ENCODE data around the gene NGFR. TPM values are rescaled to one million over a fixed set of nuclear protein-coding genes. Genes with fewer than 3 reads are reported as not detected.
"Not testable (repeated sequence)": the region's sequence is repeated elsewhere in the genome, so short reads cannot be mapped to it uniquely, and the experiment has no call there.

NGFR gene
- total and polyA plus RNA-seq, 2 experiments from 2014 or later, result 0.43 to 0.81 TPM

DNA sequence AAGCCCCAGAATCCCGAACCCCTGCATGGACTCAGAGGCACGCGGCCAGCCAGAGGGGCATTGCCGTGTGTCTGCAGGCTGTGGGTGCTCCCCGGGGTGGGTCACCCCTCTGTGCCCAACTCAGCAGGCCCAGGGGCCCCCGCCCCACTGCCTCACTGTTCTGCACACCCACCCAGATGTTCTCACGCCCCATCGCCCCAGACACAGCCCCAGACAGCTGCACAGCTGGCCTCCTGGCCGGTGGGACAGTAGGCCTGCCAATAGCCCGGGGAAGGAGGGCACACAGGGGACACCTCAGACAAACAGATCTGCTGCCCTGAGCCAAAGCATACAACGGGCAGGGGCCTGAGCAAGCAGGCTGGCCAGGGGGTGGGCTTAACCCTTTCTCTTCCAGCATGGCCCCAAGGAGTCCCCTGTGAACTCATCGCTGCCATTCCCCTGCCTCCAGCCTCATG lies 53.0 kb downstream of the NGFR start:
- peaks cover 2% of the 10 kb centered on the region; the same call in 1 of the 2 replicates for H3K27me3 ChIP-seq (replicated peaks; ENCODE audit: insufficient read depth)
- no peak overlapping the region for H3K9ac ChIP-seq
- H3K79me2 ChIP-seq (ENCODE audit: insufficient read depth), result no peaks in the 10 kb centered on the region
- TF ChIP-seq EZH2phosphoT487 (IDR thresholded peaks at IDR 0.05; ENCODE audit: insufficient read depth, low read depth) (no peak), EZH2 (IDR thresholded peaks at IDR 0.05; ENCODE audit: insufficient read depth, poor library complexity, severe bottlenecking) (no peak)
- no peaks in the 10 kb centered on the region for H3F3A ChIP-seq (ENCODE audit: insufficient read depth)
- no peak for DNase-seq
- H3K36me3 ChIP-seq (ENCODE audit: low read depth), result no peaks in the 10 kb centered on the region
- no peaks in the 10 kb centered on the region for H3K9me3 ChIP-seq (ENCODE audit: low read depth)
- H4K20me1 ChIP-seq (ENCODE audit: insufficient read depth), result no peaks in the 10 kb centered on the region
- no peak overlapping the region for H3K4me2 ChIP-seq (ENCODE audit: unreplicated experiment)
- 40 to 52% methylated on average over 11 to 12 of the region's 12 CpGs for WGBS, 2 experiments (ENCODE audit: low coverage in 1 of 2, low lambda C conversion rate in 2 of 2, missing lambda C conversion rate in 2 of 2)
- H3K27ac ChIP-seq, result no peak overlapping the region
- no peak overlapping the region for H2AFZ ChIP-seq
- in situ Hi-C loops (cut with MboI), result loop anchor here (5.0 kb wide), 1 partner anchor 111 kb away; no protein-coding TSS in a partner anchor
- H3K9me2 ChIP-seq (ENCODE audit: insufficient read depth), result no peaks in the 10 kb centered on the region
- no peak overlapping the region for H3K4me3 ChIP-seq
- no peaks in the 10 kb centered on the region for H3K4me1 ChIP-seq (ENCODE audit: insufficient read depth)

GRCh38 chr17:49548506-49549310 lies 53.6 kb downstream of the NGFR start:
- H3K4me2 ChIP-seq (ENCODE audit: unreplicated experiment), result no peak overlapping the region
- no peaks in the 10 kb centered on the region for H3F3A ChIP-seq (ENCODE audit: insufficient read depth)
- H3K79me2 ChIP-seq (ENCODE audit: insufficient read depth), result no peaks in the 10 kb centered on the region
- in situ Hi-C loops (cut with MboI), result loop anchor here (5.0 kb wide), 1 partner anchor 111 kb away; no protein-coding TSS in a partner anchor
- H3K36me3 ChIP-seq (ENCODE audit: low read depth), result no peaks in the 10 kb centered on the region
- H2AFZ ChIP-seq, result no peak overlapping the region
- no peak overlapping the region for H3K4me3 ChIP-seq
- DNase-seq, result peak; percentile 62
- no peak overlapping the region for H3K9ac ChIP-seq
- no peaks in the 10 kb centered on the region for H4K20me1 ChIP-seq (ENCODE audit: insufficient read depth)
- H3K27ac ChIP-seq, result no peak overlapping the region
- no peaks in the 10 kb centered on the region for H3K9me3 ChIP-seq (ENCODE audit: low read depth)
- no peaks in the 10 kb centered on the region for H3K4me1 ChIP-seq (ENCODE audit: insufficient read depth)
- TF ChIP-seq EZH2 (IDR thresholded peaks at IDR 0.05; ENCODE audit: insufficient read depth, poor library complexity, severe bottlenecking) (no peak), EZH2phosphoT487 (IDR thresholded peaks at IDR 0.05; ENCODE audit: insufficient read depth, low read depth) (no peak)
- H3K9me2 ChIP-seq (ENCODE audit: insufficient read depth), result no peaks in the 10 kb centered on the region
- 69 to 76% methylated on average over 8 of the region's 8 CpGs for WGBS, 2 experiments (ENCODE audit: low coverage in 1 of 2, low lambda C conversion rate in 2 of 2, missing lambda C conversion rate in 2 of 2)
- peaks cover 2% of the 10 kb centered on the region; the same call in 1 of the 2 replicates for H3K27me3 ChIP-seq (replicated peaks; ENCODE audit: insufficient read depth)

DNA sequence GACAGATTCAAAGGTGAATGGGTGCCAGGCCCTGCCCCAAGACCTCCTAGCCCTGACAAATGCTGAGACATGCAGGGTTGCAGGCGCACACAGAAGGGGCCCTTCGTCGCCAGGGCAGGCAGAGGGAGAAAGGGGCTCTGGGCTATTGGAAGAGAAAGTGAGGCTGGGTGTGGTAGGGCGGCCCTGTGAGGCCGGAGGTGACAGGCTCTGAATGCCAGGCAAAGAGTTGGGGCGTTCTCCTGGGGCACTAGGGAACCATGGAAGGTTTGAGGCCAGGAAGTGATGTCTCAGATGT lies 54.2 kb downstream of the NGFR start:
- H3K4me2 ChIP-seq (ENCODE audit: unreplicated experiment), result no peak overlapping the region
- WGBS, 2 experiments (ENCODE audit: low coverage in 1 of 2, low lambda C conversion rate in 2 of 2, missing lambda C conversion rate in 2 of 2), result 77 to 83% methylated on average over 6 of the region's 6 CpGs
- H3K9ac ChIP-seq, result no peak overlapping the region
- no peaks in the 10 kb centered on the region for H3K9me2 ChIP-seq (ENCODE audit: insufficient read depth)
- in situ Hi-C loops (cut with MboI), result loop anchor here (5.0 kb wide), 1 partner anchor 112 kb away; no protein-coding TSS in a partner anchor
- H2AFZ ChIP-seq, result no peak overlapping the region
- no peak overlapping the region for H3K4me3 ChIP-seq
- no peak for TF ChIP-seq EZH2 (IDR thresholded peaks at IDR 0.05; ENCODE audit: insufficient read depth, poor library complexity, severe bottlenecking)
- no peak for TF ChIP-seq EZH2phosphoT487 (IDR thresholded peaks at IDR 0.05; ENCODE audit: insufficient read depth, low read depth)
- DNase-seq, result no peak
- H3K36me3 ChIP-seq (ENCODE audit: low read depth), result no peaks in the 10 kb centered on the region
- H4K20me1 ChIP-seq (ENCODE audit: insufficient read depth), result no peaks in the 10 kb centered on the region
- H3F3A ChIP-seq (ENCODE audit: insufficient read depth), result no peaks in the 10 kb centered on the region
- no peaks in the 10 kb centered on the region for H3K4me1 ChIP-seq (ENCODE audit: insufficient read depth)
- H3K9me3 ChIP-seq (ENCODE audit: low read depth), result no peaks in the 10 kb centered on the region
- H3K27me3 ChIP-seq (replicated peaks; ENCODE audit: insufficient read depth), result peaks cover 2% of the 10 kb centered on the region; the same call in 1 of the 2 replicates
- no peaks in the 10 kb centered on the region for H3K79me2 ChIP-seq (ENCODE audit: insufficient read depth)
- no peak overlapping the region for H3K27ac ChIP-seq

GRCh38 chr17:49549691-49550678 lies 54.9 kb downstream of the NGFR start:
- Histone ChIP-seq H3K9me2 (ENCODE audit: insufficient read depth) (no peaks in the 10 kb centered on the region), H3K27ac (no peak overlapping the region), H3K4me3 (no peak overlapping the region), H3K4me2 (ENCODE audit: unreplicated experiment) (no peak overlapping the region), H3F3A (ENCODE audit: insufficient read depth) (no peaks in the 10 kb centered on the region), H3K9me3 (ENCODE audit: low read depth) (no peaks in the 10 kb centered on the region), H3K36me3 (ENCODE audit: low read depth) (no peaks in the 10 kb centered on the region), H3K27me3 (replicated peaks; ENCODE audit: insufficient read depth) (peaks cover 2% of the 10 kb centered on the region; the same call in 1 of the 2 replicates), H2AFZ (no peak overlapping the region), H3K9ac (no peak overlapping the region), H3K79me2 (ENCODE audit: insufficient read depth) (no peaks in the 10 kb centered on the region), H4K20me1 (ENCODE audit: insufficient read depth) (no peaks in the 10 kb centered on the region), H3K4me1 (ENCODE audit: insufficient read depth) (no peaks in the 10 kb centered on the region)
- 81 to 83% methylated on average over 20 of the region's 20 CpGs for WGBS, 2 experiments (ENCODE audit: low coverage in 1 of 2, low lambda C conversion rate in 2 of 2, missing lambda C conversion rate in 2 of 2)
- TF ChIP-seq EZH2 (IDR thresholded peaks at IDR 0.05; ENCODE audit: insufficient read depth, poor library complexity, severe bottlenecking), result no peak
- no peak for TF ChIP-seq EZH2phosphoT487 (IDR thresholded peaks at IDR 0.05; ENCODE audit: insufficient read depth, low read depth)
- in situ Hi-C loops (cut with MboI), result loop anchor here (5.0 to 25.0 kb wide), 3 partner anchors 113 to 437 kb away; partner anchors contain the start of gene DLX3
- DNase-seq, result no peak

- H3K79me2 ChIP-seq (ENCODE audit: insufficient read depth); H3K4me1 ChIP-seq (ENCODE audit: insufficient read depth); H3K4me2 ChIP-seq (ENCODE audit: unreplicated experiment); H3F3A ChIP-seq (ENCODE audit: insufficient read depth); H3K9me2 ChIP-seq (ENCODE audit: insufficient read depth); H3K9ac ChIP-seq; H4K20me1 ChIP-seq (ENCODE audit: insufficient read depth); H3K36me3 ChIP-seq (ENCODE audit: low read depth); H3K27ac ChIP-seq; H2AFZ ChIP-seq; H3K4me3 ChIP-seq; H3K9me3 ChIP-seq (ENCODE audit: low read depth); DNase-seq; H3K27me3 ChIP-seq (replicated peaks; ENCODE audit: insufficient read depth): not testable (repeated sequence)
- in situ Hi-C loops (cut with MboI), result loop anchor here (10.0 to 25.0 kb wide), 2 partner anchors 236 to 437 kb away; partner anchors contain the start of gene DLX3
- 91 to 92% methylated on average over 5 to 9 of the region's 9 CpGs for WGBS, 2 experiments (ENCODE audit: low coverage in 1 of 2, low lambda C conversion rate in 2 of 2, missing lambda C conversion rate in 2 of 2)
These were observed 55.7 kb downstream of the NGFR start for GRCh38 chr17:49550764-49551163.
